ENCODE results near the gene CTAGE1. TPM values are rescaled to one million over a fixed set of nuclear protein-coding genes. Genes with fewer than 3 reads are reported as not detected.
A peak's percentile ranks its signal among the peaks of the same experiment; 100 is the strongest.

CTAGE1 gene
- total RNA-seq, 1 experiment from 2014 or later = not detected

GRCh38 chr18:22439447-22439846 is 21.7 kb upstream of the CTAGE1 start:
- Histone ChIP-seq H3K9me2 (replicated peaks; ENCODE audit: low read length) (no peaks in the 10 kb centered on the region), H3K4me2 (ENCODE audit: low read length) (no peak overlapping the region), H3K27ac (ENCODE audit: low read length) (peak overlapping the region; percentile 16; the same call in 1 of the 2 replicates), H3K27me3 (ENCODE audit: low read length) (no peaks in the 10 kb centered on the region), H3F3A (ENCODE audit: low read length, unreplicated experiment) (no peaks in the 10 kb centered on the region), H3K4me3 (ENCODE audit: low read length) (no peak overlapping the region), H4K20me1 (ENCODE audit: low read length) (no peaks in the 10 kb centered on the region), H3K9me3 (ENCODE audit: low read length) (0 out of 2 replicates have a peak, but pooled peaks cover 4% of the 10 kb centered on the region), H3K4me1 (ENCODE audit: insufficient read depth, low read length) (peaks cover 16% of the 10 kb centered on the region), H3K36me3 (ENCODE audit: low read depth, low read length) (no peaks in the 10 kb centered on the region), H2AFZ (ENCODE audit: low read length) (no peak overlapping the region), H3K79me2 (ENCODE audit: low read length) (no peaks in the 10 kb centered on the region), H3K9ac (ENCODE audit: low read length) (no peak overlapping the region)
- CTCF ChIA-PET = no interaction called here
- intact Hi-C loops (cut with micrococcal nuclease) = loop anchor here (10.0 kb wide), 1 partner anchor 65 kb away; no protein-coding TSS in a partner anchor
- ATAC-seq (no peak; the same call in 1 of the 2 replicates), DNase-seq (peak; percentile 19)
- TF ChIP-seq EZH2 (IDR thresholded peaks at IDR 0.05; ENCODE audit: low read length, unreplicated experiment) (no peak), CTCF (conservative IDR thresholded peaks at IDR 0.05; ENCODE audit: low read depth, low read length) (no peak), EZH2phosphoT487 (IDR thresholded peaks at IDR 0.05; ENCODE audit: borderline replicate concordance, low read length) (no peak)
- POLR2A ChIA-PET (ENCODE audit: unreplicated experiment) = no interaction called here
- BruUV-seq (replicated peaks) = no TSS peak

GRCh38 chr18:22436136-22436535 is 18.4 kb upstream of the CTAGE1 start:
- Histone ChIP-seq H3K9me2 (replicated peaks; ENCODE audit: low read length) (no peaks in the 10 kb centered on the region), H3K4me3 (ENCODE audit: low read length) (no peak overlapping the region), H3K27ac (ENCODE audit: low read length) (peak overlapping the region; percentile 93), H4K20me1 (ENCODE audit: low read length) (no peaks in the 10 kb centered on the region), H3K9ac (ENCODE audit: low read length) (no peak overlapping the region), H3K4me1 (ENCODE audit: insufficient read depth, low read length) (peaks cover 29% of the 10 kb centered on the region), H3K27me3 (ENCODE audit: low read length) (no peaks in the 10 kb centered on the region), H3K4me2 (ENCODE audit: low read length) (no peak overlapping the region), H3F3A (ENCODE audit: low read length, unreplicated experiment) (no peaks in the 10 kb centered on the region), H3K36me3 (ENCODE audit: low read depth, low read length) (no peaks in the 10 kb centered on the region), H3K9me3 (ENCODE audit: low read length) (no peaks in the 10 kb centered on the region), H3K79me2 (ENCODE audit: low read length) (no peaks in the 10 kb centered on the region), H2AFZ (ENCODE audit: low read length) (no peak overlapping the region)
- ATAC-seq = no peak
- ChIA-PET POLR2A (ENCODE audit: unreplicated experiment) (no interaction called here), CTCF (no interaction called here)
- TF ChIP-seq CTCF (conservative IDR thresholded peaks at IDR 0.05; ENCODE audit: low read depth, low read length) = no peak
- no peak for TF ChIP-seq EZH2 (IDR thresholded peaks at IDR 0.05; ENCODE audit: low read length, unreplicated experiment)
- no peak for TF ChIP-seq EZH2phosphoT487 (IDR thresholded peaks at IDR 0.05; ENCODE audit: borderline replicate concordance, low read length)
- intact Hi-C loops (cut with micrococcal nuclease) = loop anchor here (10.0 kb wide), 1 partner anchor 69 kb away; no protein-coding TSS in a partner anchor
- BruUV-seq (replicated peaks) = no TSS peak
- no peak for DNase-seq

GRCh38 chr18:22434973-22435608 is 17.4 kb upstream of the CTAGE1 start:
- Histone ChIP-seq H3K36me3 (ENCODE audit: low read depth, low read length) (no peaks in the 10 kb centered on the region), H4K20me1 (ENCODE audit: low read length) (no peaks in the 10 kb centered on the region), H3K4me2 (ENCODE audit: low read length) (peak overlapping the region; percentile 50), H3K9me3 (ENCODE audit: low read length) (no peaks in the 10 kb centered on the region), H3K9ac (ENCODE audit: low read length) (peak overlapping the region; percentile 57), H2AFZ (ENCODE audit: low read length) (peak overlapping the region; percentile 62), H3K27me3 (ENCODE audit: low read length) (no peaks in the 10 kb centered on the region), H3K4me3 (ENCODE audit: low read length) (no peak overlapping the region), H3K9me2 (replicated peaks; ENCODE audit: low read length) (no peaks in the 10 kb centered on the region), H3K79me2 (ENCODE audit: low read length) (no peaks in the 10 kb centered on the region), H3K4me1 (ENCODE audit: insufficient read depth, low read length) (peaks cover 29% of the 10 kb centered on the region), H3K27ac (ENCODE audit: low read length) (peak overlapping the region; percentile 93), H3F3A (ENCODE audit: low read length, unreplicated experiment) (no peaks in the 10 kb centered on the region)
- ChIA-PET POLR2A (ENCODE audit: unreplicated experiment) (interaction anchor here (0.6 kb wide), 1 partner anchor 266 kb away, joined by 3 read pairs; the partner anchor contains the start of gene GATA6), CTCF (interaction anchor here (0.6 kb wide), 1 partner anchor 9 kb away, joined by 3 read pairs; no protein-coding TSS in a partner anchor)
- no TSS peak for BruUV-seq (replicated peaks)
- ATAC-seq (peak; percentile 77), DNase-seq (peak; percentile 79)
- intact Hi-C loops (cut with micrococcal nuclease) = loop anchor here (10.0 kb wide), 1 partner anchor 70 kb away; no protein-coding TSS in a partner anchor
- no peak for TF ChIP-seq CTCF (conservative IDR thresholded peaks at IDR 0.05; ENCODE audit: low read depth, low read length)
- TF ChIP-seq EZH2phosphoT487 (IDR thresholded peaks at IDR 0.05; ENCODE audit: borderline replicate concordance, low read length) = no peak
- TF ChIP-seq EZH2 (IDR thresholded peaks at IDR 0.05; ENCODE audit: low read length, unreplicated experiment) = no peak

Measured in PC-3 (cell line).